HuH-7.5 (cell line): ENCODE data around the gene SERTAD2.

Experiments
- DNase-seq: peaks from one replicate; pipeline ENCODE4 v3.0.0; 2011; ENCODE audit warnings: low spot score

Gene SERTAD2

DNA sequence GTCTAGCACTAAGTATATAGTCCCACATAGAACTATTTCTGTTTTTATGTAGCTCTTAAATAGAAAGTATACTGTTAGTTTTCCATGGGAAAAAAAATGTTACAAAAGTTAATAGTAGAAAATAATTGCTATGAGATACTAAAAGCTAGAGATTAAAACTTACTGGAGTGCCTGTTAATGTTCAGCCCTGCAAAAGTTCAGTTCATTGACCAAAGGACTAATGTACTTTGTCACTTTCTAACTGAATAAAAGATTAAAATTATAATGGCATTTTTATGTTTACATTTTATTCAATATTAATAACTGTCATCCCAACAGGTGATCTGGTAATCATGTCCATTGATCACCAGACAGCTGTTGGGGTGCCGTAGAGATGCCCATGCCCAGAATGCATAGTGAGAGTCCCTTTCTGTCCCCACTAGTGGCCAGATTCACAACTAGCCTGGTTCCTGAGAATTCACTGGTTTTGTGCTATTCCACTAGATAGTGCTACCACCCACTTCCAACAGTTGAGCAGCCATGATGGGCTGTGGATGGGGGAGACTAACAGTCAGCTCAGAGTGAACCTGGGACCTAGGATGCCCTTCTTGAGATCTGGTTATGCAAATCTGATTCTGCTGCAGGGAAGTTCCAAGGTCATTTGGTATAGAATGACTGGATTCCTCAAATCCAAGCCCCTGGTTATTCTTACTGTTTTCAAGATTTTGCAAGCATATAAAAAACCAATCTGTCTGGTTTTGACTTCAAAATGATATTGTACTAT, 71.8 kb downstream of the SERTAD2 start:
- DNase-seq = no peak
